ENCODE results near the gene COX6A1. TPM values are rescaled to one million over a fixed set of nuclear protein-coding genes. Genes with fewer than 3 reads are reported as not detected.
A peak's percentile ranks its signal among the peaks of the same experiment; 100 is the strongest.

The COX6A1 gene
- total RNA-seq, 1 donor from 2014 or later = 928 TPM

DNA sequence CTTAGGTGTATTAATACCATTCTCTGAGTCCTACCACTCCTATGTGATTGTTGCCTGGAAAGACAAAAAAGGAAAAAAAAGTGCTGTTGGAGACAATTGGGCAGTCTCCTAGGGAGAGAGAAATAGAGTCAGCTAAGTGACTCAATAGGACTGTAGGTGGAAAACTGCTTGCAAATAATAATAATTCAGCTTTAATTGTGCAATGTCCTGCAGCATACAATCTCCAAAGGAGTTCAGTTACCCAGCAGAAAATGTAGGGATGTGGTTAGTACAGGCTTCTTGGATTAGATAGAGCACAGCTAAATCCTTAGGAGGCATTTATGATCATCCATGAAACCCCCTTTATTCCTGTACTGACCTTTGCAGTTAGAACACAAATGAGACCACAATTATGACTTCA, 34.6 kb downstream of the COX6A1 start:
- Histone ChIP-seq H3K36me3 (no peaks in the 10 kb centered on the region), H3K4me1 (peaks cover 29% of the 10 kb centered on the region), H3K27me3 (no peaks in the 10 kb centered on the region), H3K4me3 (no peak overlapping the region), H3K9me3 (no peaks in the 10 kb centered on the region), H3K27ac (no peak overlapping the region)
- TF ChIP-seq POLR2AphosphoS5 (IDR thresholded peaks at IDR 0.05; ENCODE audit: insufficient read depth in 1 of 2, low read depth in 1 of 2) (no peak), POLR2A (IDR thresholded peaks at IDR 0.05) (no peak)
- TF ChIP-seq, protein P1, sequence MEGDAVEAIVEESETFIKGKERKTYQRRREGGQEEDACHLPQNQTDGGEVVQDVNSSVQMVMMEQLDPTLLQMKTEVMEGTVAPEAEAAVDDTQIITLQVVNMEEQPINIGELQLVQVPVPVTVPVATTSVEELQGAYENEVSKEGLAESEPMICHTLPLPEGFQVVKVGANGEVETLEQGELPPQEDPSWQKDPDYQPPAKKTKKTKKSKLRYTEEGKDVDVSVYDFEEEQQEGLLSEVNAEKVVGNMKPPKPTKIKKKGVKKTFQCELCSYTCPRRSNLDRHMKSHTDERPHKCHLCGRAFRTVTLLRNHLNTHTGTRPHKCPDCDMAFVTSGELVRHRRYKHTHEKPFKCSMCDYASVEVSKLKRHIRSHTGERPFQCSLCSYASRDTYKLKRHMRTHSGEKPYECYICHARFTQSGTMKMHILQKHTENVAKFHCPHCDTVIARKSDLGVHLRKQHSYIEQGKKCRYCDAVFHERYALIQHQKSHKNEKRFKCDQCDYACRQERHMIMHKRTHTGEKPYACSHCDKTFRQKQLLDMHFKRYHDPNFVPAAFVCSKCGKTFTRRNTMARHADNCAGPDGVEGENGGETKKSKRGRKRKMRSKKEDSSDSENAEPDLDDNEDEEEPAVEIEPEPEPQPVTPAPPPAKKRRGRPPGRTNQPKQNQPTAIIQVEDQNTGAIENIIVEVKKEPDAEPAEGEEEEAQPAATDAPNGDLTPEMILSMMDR (IDR thresholded peaks at IDR 0.05) = no peak
- intact Hi-C loops (cut with DNase I) = no loop called here
- DNase-seq (ENCODE audit: extremely low spot score in 2 of 2) = no peak

DNA sequence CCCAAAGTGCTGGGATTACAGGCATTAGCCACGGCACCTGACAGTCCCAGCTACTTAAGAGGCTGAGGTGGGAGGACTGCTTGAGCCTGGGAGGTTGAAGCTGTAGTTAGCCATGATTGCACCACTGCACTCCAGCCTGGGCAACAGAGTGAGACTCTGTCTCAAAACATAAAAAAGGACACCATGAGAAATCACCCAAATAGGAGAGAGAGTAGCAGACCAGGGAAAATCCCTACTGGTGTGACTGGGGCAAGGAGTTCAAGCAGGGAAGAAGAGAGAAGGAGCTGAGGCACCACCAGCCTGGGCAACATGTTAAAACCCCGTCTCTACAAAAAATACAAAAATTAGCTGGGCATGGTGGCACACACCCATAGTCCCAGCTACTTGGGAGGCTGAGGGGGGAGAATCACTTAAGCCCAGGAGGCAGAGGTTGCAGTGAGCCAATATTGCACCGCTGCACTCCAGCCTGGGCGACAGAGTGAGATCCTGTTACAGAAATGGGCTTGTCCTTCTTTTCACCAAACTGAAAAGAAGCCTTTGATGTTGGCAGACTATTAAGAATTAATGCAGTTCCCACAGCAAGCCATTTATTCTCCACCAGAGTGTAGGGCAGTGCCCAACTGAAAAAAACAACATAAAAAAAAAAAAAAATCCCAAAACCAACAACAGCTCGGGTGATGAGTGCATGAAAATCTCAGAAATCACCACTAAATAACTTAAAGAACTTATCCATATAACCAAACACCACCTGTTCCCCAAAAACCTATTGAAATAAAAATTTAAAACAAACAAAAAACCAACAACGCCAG, 36.1 kb downstream of the COX6A1 start:
- peaks cover 18% of the 10 kb centered on the region for H3K4me1 ChIP-seq
- no peak overlapping the region for H3K4me3 ChIP-seq
- H3K27ac ChIP-seq = peak overlapping the region; percentile 31
- H3K9me3 ChIP-seq = no peaks in the 10 kb centered on the region
- DNase-seq (ENCODE audit: extremely low spot score in 2 of 2) = no peak
- intact Hi-C loops (cut with DNase I) = no loop called here
- H3K36me3 ChIP-seq = no peaks in the 10 kb centered on the region
- TF ChIP-seq POLR2A (IDR thresholded peaks at IDR 0.05) (no peak), POLR2AphosphoS5 (IDR thresholded peaks at IDR 0.05; ENCODE audit: insufficient read depth in 1 of 2, low read depth in 1 of 2) (no peak)
- H3K27me3 ChIP-seq = no peaks in the 10 kb centered on the region

DNA sequence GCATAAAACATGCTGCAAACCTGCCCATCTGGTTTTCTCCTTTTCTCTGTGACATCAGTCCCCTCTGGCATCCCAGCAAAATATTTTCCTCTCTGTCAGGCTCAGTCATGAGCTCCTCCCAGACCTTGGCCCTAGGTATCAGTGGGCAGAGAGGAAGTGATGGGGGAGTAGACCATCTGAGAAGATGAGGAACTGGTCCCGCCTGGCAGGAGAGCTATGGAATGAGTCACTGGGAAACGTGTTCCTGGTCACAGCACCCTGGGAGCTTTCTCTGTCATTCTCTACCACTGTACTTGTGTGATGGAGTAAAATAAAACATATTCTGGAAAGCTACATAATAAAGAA, 36.7 kb downstream of the COX6A1 start:
- H3K9me3 ChIP-seq = no peaks in the 10 kb centered on the region
- intact Hi-C loops (cut with DNase I) = no loop called here
- TF ChIP-seq POLR2AphosphoS5 (IDR thresholded peaks at IDR 0.05; ENCODE audit: insufficient read depth in 1 of 2, low read depth in 1 of 2) (peak in 1 of 2 donors; percentile 78), POLR2A (IDR thresholded peaks at IDR 0.05) (no peak)
- no peak for DNase-seq (ENCODE audit: extremely low spot score in 2 of 2)
- H3K4me1 ChIP-seq = peaks cover 18% of the 10 kb centered on the region
- H3K36me3 ChIP-seq = no peaks in the 10 kb centered on the region
- H3K4me3 ChIP-seq = no peak overlapping the region
- no peaks in the 10 kb centered on the region for H3K27me3 ChIP-seq
- H3K27ac ChIP-seq = peak overlapping the region; percentile 31

DNA sequence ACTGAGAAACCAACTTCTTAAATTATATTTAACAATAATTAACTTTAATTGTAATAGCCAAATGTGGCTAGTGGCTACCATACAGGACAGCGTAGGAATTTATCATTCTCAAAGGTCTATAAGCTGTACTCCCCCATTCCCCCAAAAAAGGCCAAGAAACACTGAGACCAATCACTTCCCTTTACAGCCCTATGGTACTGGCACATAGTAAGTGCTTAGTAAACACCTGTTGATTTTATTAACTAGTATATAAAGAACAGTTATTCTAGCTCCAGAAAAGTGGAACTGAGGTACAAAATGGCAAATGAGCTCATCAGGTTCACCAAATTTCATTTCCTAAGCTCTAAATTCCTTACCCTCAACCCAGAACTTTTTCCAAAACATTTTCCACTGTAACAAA, 37.7 kb downstream of the COX6A1 start:
- Histone ChIP-seq H3K4me1 (peaks cover 10% of the 10 kb centered on the region), H3K36me3 (no peaks in the 10 kb centered on the region), H3K27ac (no peak overlapping the region), H3K9me3 (no peaks in the 10 kb centered on the region), H3K4me3 (no peak overlapping the region), H3K27me3 (no peaks in the 10 kb centered on the region)
- intact Hi-C loops (cut with DNase I) = no loop called here
- no peak for DNase-seq (ENCODE audit: extremely low spot score in 2 of 2)
- TF ChIP-seq POLR2A (IDR thresholded peaks at IDR 0.05) (no peak), POLR2AphosphoS5 (IDR thresholded peaks at IDR 0.05; ENCODE audit: insufficient read depth in 1 of 2, low read depth in 1 of 2) (no peak)
- TF ChIP-seq, protein P1 (IDR thresholded peaks at IDR 0.05) = no peak

DNA sequence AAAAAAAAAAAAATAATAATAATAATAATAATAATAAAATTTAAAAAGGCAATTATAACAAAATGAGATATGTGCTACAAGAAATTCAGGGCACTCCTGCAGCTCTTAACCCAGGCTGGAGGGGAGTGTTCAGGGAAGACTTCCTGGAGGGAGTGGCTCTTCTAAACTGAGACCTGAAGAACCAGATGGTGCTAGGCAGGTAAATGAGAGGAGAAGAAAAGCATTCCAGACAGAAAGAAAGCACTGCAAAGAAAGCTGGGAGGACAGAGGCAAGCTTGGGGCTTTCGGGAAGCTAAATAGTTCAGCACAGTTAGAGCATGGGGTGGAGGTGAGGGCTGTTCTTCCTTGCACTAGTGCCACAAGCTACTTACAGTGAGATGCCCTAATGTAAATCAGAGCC, 41.5 kb downstream of the COX6A1 start:
- H3K4me3 ChIP-seq = no peak overlapping the region
- no peak overlapping the region for H3K27ac ChIP-seq

More for the DNA sequence above, 41.5 kb downstream of the COX6A1 start:
- Histone ChIP-seq H3K36me3 (no peaks in the 10 kb centered on the region), H3K4me1 (no peaks in the 10 kb centered on the region), H3K27me3 (no peaks in the 10 kb centered on the region), H3K9me3 (no peaks in the 10 kb centered on the region)
- DNase-seq (ENCODE audit: extremely low spot score in 2 of 2) = no peak
- TF ChIP-seq, protein P1 (IDR thresholded peaks at IDR 0.05) = no peak
- no peak for TF ChIP-seq POLR2AphosphoS5 (IDR thresholded peaks at IDR 0.05; ENCODE audit: insufficient read depth in 1 of 2, low read depth in 1 of 2)
- no peak for TF ChIP-seq POLR2A (IDR thresholded peaks at IDR 0.05)
- intact Hi-C loops (cut with DNase I) = no loop called here

All from vagina (tissue), 2 donors.